Pancreas (tissue), 10 donors: ENCODE results near the gene NRBP1. TPM values are rescaled to one million over a fixed set of nuclear protein-coding genes. Genes with fewer than 3 reads are reported as not detected.

Source experiments
- ATAC-seq, 4 donors: fragments of 200-7000 bp; cut with Tn5 transposase; one replicate each; pipeline versions ENCODE4 v1.8.0 to v1.9.1; 2020; ENCODE audit warnings: mild to moderate bottlenecking in 4 of 4, moderate library complexity in 4 of 4
- DNase-seq, 6 donors: peaks; one replicate each; pipeline ENCODE4 v3.0.0-alpha.2; 2020
- FAIRE-seq: peaks from 2 replicates; lab custom pipeline; 2012; peaks lifted over from hg19 to GRCh38; lab: Jason Lieb, UNC
- H3K27ac ChIP-seq, 4 donors: fragments of 200-600 bp; sonication (generic); 1 replicate in 3 of 4; 2 replicates in 1 of 4; pipeline versions ENCODE4 v1.5.0 to v1.8.0; 2020
- H3K27me3 ChIP-seq, 4 donors: fragments of 200-600 bp; one replicate each; pipeline ENCODE4 v1.8.0; 2021
- H3K36me3 ChIP-seq, 3 donors: fragments of 200-600 bp; sonication (generic) in 1 of 3; one replicate each; pipeline versions ENCODE4 v1.5.0 to v1.8.0; 2020 to 2021
- H3K4me1 ChIP-seq, 3 donors: fragments of 200-600 bp; one replicate each; pipeline ENCODE4 v1.8.0; 2021
- H3K4me3 ChIP-seq, 4 donors: fragments of 200-600 bp; sonication (generic) in 2 of 4; one replicate each; pipeline versions ENCODE4 v1.5.0 to v1.8.0; 2020 to 2021
- H3K9me3 ChIP-seq, 4 donors: fragments of 200-600 bp; one replicate each; pipeline ENCODE4 v1.8.0; 2021
- WGBS, 2 donors: extraction: QIAGEN DNeasy Blood & Tissue Kit; methylation state at CpG; one replicate each; pipeline ENCODE4 v1.1.7; 2013; 5-methylcytosine and 5-hydroxymethylcytosine counted together
- intact Hi-C, 3 donors: fragments of 100-400 bp; cut with DNase I; formaldehyde crosslinking; loops; one replicate each; pipeline versions ENCODE4 v1.11.1 to v1.14.2; 2022
- polyA plus RNA-seq, 2 donors: library from polyadenylated mRNA; stranded (reverse); fragments of 200-250 nt; gene quantifications; one replicate each; pipeline ENCODE4 v1.2.3, GENCODE V29; 2013
- total RNA-seq, 6 donors: library from RNA; stranded (reverse); fragmentation: NEBNext Ultra II Directional in 4 of 6; extraction: Animal tissue kit (Norgen Biotek cat#: 25700) in 4 of 6; gene quantifications; one replicate each; pipeline versions ENCODE4 v1.2.1 to v1.2.4, GENCODE V29; 2021 to 2023
- TF ChIP-seq, protein P1 (sequence below), 4 donors: fragments of 200-600 bp; sonication (generic) in 3 of 4; IDR thresholded peaks; one replicate each; pipeline versions ENCODE4 v1.5.0 to v1.8.0; 2021; ENCODE audit warnings: antibody characterized with exemption in 4 of 4
- donor health status: healthy with polysubstance abuse.
- donor health status: DM: no; HTN: no; CAD: no; lungs with moderate emphysema.
- donor health status: DM: no; HTN: no; CAD: no.
- donor health status: control.
- donor health status: control.
- donor health status: Bipolar disorder and iron deficiency.
- donor health status: DM: yes; HTN: yes; CAD: no.
- donor health status: DM: no; HTN: no; CAD: no.
- donor health status: DM: no; HTN: no; CAD: no.
- donor health status: DM: yes; HTN: yes; CAD: no.

Gene NRBP1
- total and polyA plus RNA-seq, 8 donors = 32.5 to 60.7 (median 38.0) TPM

DNA sequence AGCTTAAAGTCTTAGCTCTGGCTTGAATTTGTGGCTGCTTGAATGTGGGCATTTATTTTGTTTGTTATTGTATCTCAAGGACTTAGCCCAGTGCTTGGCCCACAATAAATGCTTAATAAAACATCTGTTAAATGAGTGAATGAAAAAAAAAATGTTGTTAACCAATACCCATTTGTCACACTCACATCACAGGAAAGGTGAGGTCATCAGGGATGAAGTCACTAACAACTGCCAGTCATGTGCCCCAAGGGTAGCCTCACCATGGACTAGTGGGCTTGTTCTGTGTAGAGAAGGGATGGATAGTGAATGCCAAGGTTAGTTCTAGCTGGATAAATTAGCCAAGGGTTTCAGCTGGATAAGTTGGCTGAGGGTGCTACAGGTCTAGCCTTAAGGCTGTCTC is 3.0 kb downstream of the NRBP1 start:
- no peaks in the 10 kb centered on the region for H3K27me3 ChIP-seq
- H3K9me3 ChIP-seq = no peaks in the 10 kb centered on the region
- TF ChIP-seq, protein P1, sequence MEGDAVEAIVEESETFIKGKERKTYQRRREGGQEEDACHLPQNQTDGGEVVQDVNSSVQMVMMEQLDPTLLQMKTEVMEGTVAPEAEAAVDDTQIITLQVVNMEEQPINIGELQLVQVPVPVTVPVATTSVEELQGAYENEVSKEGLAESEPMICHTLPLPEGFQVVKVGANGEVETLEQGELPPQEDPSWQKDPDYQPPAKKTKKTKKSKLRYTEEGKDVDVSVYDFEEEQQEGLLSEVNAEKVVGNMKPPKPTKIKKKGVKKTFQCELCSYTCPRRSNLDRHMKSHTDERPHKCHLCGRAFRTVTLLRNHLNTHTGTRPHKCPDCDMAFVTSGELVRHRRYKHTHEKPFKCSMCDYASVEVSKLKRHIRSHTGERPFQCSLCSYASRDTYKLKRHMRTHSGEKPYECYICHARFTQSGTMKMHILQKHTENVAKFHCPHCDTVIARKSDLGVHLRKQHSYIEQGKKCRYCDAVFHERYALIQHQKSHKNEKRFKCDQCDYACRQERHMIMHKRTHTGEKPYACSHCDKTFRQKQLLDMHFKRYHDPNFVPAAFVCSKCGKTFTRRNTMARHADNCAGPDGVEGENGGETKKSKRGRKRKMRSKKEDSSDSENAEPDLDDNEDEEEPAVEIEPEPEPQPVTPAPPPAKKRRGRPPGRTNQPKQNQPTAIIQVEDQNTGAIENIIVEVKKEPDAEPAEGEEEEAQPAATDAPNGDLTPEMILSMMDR (IDR thresholded peaks at IDR 0.05) = no peak
- peaks cover 10 to 34% (median 29%) of the 10 kb centered on the region in 3 donors for H3K36me3 ChIP-seq
- ATAC-seq = no peak
- H3K4me3 ChIP-seq = no peak overlapping the region
- no peak overlapping the region for H3K27ac ChIP-seq
- intact Hi-C loops = no loop called here
- FAIRE-seq = no peak
- H3K4me1 ChIP-seq = peaks cover 15 to 19% (median 17%) of the 10 kb centered on the region in 3 donors
- no peak for DNase-seq

DNA sequence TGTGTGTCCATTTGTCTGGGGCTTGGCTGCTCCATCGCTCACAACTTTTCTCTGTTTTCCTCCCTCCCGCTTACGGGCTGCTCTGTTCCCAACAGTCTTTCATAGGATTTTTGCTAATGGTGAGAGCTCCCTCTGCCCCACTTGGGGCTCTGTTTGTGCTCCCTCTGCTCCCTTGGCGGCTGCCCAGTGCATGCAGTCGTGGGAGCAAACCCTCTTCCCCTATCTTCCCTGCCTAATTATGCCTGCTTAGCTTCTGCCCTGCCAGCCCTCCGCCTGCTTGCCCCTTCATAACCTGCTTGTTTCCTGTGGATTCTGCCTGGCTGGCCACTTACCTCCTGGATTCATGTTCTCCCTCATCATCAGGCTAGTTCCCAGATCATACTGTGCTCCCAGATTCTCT is 7.2 kb downstream of the NRBP1 start:
- no peak for FAIRE-seq
- WGBS, 2 donors = 90 to 92% methylated on average over 6 of the region's 6 CpGs
- TF ChIP-seq, protein P1 (IDR thresholded peaks at IDR 0.05) = no peak
- H3K27me3 ChIP-seq = no peaks in the 10 kb centered on the region
- DNase-seq = no peak
- no peaks in the 10 kb centered on the region for H3K9me3 ChIP-seq
- no peak overlapping the region for H3K4me3 ChIP-seq
- peaks cover 15 to 73% (median 68%) of the 10 kb centered on the region in 3 donors for H3K36me3 ChIP-seq
- ATAC-seq = no peak
- H3K4me1 ChIP-seq = peaks cover 9 to 11% (median 9%) of the 10 kb centered on the region in 3 donors
- H3K27ac ChIP-seq = no peak overlapping the region
- intact Hi-C loops = no loop called here

DNA sequence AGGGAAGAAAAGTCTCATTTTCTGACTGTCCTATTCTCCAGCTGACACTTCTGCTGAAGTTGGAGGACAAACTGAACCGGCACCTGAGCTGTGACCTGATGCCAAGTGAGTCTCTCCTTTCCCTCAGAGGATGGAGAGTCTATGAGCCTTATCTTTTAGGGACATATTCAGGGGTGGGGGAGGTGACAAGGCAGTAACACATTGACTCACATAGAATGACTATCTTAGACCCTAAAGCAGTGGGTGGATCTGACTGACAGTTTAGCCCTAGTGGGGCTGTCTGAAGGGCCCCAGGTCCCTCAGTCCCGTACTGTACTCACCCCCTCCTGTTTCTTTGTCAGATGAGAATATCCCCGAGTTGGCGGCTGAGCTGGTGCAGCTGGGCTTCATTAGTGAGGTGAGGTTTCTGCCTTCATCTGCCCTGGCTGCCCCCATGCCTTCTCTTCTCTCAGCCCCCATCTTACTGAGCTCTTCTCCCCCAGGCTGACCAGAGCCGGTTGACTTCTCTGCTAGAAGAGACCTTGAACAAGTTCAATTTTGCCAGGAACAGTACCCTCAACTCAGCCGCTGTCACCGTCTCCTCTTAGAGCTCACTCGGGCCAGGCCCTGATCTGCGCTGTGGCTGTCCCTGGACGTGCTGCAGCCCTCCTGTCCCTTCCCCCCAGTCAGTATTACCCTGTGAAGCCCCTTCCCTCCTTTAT is 12.9 kb downstream of the NRBP1 start:
- FAIRE-seq = no peak
- WGBS, 2 donors = 76 to 82% methylated on average over 10 of the region's 10 CpGs
- peaks cover 0 to 11% (median 3%) of the 10 kb centered on the region in 3 donors for H3K4me1 ChIP-seq
- no peaks in the 10 kb centered on the region for H3K27me3 ChIP-seq
- no peaks in the 10 kb centered on the region for H3K9me3 ChIP-seq
- H3K27ac ChIP-seq = peak overlapping the region in 1 of 4 donors; percentile 75
- no peak for DNase-seq
- TF ChIP-seq, protein P1 (IDR thresholded peaks at IDR 0.05) = no peak
- H3K36me3 ChIP-seq = peaks cover 5 to 58% (median 45%) of the 10 kb centered on the region in 3 donors
- no peak for ATAC-seq
- intact Hi-C loops = no loop called here
- no peak overlapping the region for H3K4me3 ChIP-seq

DNA sequence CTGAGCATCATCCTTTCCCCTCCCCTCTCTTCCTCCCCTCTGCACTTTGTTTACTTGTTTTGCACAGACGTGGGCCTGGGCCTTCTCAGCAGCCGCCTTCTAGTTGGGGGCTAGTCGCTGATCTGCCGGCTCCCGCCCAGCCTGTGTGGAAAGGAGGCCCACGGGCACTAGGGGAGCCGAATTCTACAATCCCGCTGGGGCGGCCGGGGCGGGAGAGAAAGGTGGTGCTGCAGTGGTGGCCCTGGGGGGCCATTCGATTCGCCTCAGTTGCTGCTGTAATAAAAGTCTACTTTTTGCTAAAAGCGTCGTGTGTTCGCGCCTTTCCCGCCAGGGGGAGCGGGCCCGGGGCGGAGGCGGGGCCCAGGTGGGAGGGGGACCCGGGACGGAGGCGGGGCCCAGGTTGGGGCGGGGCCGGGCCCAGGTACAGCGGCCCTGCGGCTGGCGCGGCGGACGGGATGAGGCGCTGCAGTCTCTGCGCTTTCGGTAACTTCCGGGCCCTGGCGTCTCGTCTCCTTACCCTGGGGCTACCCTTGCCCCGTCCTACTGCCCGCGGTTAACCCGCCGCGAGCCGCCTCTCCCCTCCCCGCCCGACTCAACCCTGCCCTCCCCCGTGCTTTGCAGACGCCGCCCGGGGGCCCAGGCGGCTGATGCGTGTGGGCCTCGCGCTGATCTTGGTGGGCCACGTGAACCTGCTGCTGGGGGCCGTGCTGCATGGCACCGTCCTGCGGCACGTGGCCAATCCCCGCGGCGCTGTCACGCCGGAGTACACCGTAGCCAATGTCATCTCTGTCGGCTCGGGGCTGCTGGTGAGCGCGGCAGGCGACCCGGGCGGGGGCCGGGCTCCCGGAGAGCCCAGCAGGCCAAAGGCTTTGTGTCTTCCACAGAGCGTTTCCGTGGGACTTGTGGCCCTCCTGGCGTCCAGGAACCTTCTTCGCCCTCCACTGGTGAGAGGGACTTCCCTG is 13.8 kb downstream of the NRBP1 start, which contains the start of gene KRTCAP3:
Gene KRTCAP3 (plus strand): TSS at position 424 of the 962 bp plus-strand sequence. CDS start 32 bp downstream, at position 456.
- Histone ChIP-seq H3K4me3 (peak within 1 kb of the TSS; percentile 27 to 62 (median 53)), H3K27ac (peak within 1 kb of the TSS; percentile 61 to 75 (median 68)), H3K36me3 (peaks cover 5 to 49% (median 38%) of the 10 kb centered on the region in 3 donors), H3K9me3 (no peaks in the 10 kb centered on the region), H3K27me3 (no peaks in the 10 kb centered on the region), H3K4me1 (peaks cover 0 to 11% (median 3%) of the 10 kb centered on the region in 3 donors)
- peak; percentile 93 to 96 (median 96) for ATAC-seq
- intact Hi-C loops = no loop called here
- FAIRE-seq = no peak
- 17 to 20% methylated on average over 68 to 80 of the region's 80 CpGs for WGBS, 2 donors
- TF ChIP-seq, protein P1 (IDR thresholded peaks at IDR 0.05) = peak; percentile 35 to 56 (median 52)
- peak; percentile 77 to 95 (median 90) for DNase-seq
